Stimulated activated CD4-positive, alpha-beta T cell treated with anti-CD3 and anti-CD28 coated beads, Interleukin-15, amount 100 ng/mL, for 1 hour (primary cell): ENCODE measurements around the gene RFX5.
"Not testable (repeated sequence)": the region's sequence is repeated elsewhere in the genome, so short reads cannot be mapped to it uniquely, and the experiment has no call there.

ENCODE experiments used
- DNase-seq, 2 donors: peaks; one replicate each; pipeline ENCODE4 v3.0.0-alpha.2; 2020; ENCODE audit warnings: low read depth in 1 of 2, low spot score in 1 of 2

RFX5 gene

DNA sequence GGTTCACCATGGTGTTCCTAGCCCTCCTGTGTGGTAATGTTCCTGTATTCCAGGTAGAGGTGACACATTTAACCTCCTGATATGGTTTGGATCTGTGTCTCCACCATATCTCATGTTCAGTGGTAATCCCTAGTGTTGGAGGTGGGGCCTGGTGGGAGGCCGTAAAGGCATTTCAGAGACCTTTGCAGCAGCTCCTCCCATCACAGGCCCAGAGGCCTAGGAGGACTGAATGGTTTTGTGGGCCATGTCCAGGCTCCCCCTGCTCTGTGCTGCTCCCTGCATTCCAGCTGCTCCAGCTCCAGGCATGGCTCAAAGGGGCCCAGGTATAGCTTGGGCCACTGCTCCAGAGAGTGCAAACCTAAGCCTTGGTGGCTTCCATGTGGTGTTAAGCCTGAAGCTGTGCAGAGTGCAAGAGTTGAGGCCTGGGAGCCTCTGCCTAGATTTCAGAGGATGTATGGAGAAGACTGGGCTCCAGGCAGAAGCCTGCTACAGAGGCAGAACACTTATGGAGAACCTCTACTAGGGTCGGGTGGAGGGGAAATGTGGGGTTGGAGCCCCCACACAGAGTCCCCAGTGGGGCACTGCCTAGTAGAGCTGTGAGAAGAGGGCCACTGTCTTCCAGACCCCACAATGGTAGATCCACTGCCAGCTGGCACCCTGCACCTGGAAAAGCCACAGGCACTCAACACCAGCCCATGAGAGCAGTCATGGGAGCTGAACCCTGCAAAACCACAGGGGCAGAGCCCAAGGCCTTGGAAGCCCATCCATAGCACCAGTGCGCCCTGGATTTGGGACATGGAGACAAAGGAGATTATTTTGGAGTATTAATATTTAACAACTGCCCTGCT lies 15.5 kb upstream of the RFX5 start:
- no peak for DNase-seq

DNA sequence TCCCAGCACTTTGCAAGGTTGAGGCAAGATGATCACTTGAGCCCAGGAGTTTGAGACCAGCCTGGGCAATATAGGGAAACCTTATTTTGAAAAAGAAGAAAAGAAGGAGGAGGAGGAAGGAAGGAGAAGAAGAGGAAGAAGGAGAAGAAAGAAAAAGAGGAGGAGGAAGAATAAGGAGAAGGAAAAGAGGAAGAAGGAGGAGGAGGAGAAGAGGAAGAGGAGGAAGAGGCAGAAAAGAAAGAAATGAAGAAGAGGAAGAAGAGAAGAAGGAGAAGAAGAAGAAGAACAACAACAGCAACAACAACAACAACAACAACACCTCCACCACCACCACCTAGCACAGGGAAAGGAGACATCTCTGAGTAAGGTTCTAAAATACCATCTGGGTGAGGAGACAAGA lies 14.8 kb upstream of the RFX5 start:
- DNase-seq: no peak

DNA sequence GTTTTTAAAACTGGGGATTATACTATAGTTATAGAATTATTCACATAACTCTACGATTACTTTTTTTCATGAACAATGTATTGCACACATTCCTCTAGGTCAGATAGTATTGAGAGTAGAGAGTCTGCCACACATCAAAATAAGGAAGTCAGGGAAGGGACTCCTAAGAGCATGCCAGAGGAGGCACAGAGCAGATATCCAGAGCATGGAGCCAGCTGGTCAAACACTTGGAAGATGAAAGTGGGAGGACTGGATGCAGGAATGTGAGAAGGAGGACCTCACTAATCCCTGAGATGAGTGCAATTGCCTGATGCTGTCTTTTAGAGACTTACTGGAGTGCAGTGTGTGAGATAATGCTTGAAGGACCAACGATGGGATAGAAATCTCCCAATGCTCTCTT lies 9.6 kb upstream of the RFX5 start:
- no peak for DNase-seq

DNA sequence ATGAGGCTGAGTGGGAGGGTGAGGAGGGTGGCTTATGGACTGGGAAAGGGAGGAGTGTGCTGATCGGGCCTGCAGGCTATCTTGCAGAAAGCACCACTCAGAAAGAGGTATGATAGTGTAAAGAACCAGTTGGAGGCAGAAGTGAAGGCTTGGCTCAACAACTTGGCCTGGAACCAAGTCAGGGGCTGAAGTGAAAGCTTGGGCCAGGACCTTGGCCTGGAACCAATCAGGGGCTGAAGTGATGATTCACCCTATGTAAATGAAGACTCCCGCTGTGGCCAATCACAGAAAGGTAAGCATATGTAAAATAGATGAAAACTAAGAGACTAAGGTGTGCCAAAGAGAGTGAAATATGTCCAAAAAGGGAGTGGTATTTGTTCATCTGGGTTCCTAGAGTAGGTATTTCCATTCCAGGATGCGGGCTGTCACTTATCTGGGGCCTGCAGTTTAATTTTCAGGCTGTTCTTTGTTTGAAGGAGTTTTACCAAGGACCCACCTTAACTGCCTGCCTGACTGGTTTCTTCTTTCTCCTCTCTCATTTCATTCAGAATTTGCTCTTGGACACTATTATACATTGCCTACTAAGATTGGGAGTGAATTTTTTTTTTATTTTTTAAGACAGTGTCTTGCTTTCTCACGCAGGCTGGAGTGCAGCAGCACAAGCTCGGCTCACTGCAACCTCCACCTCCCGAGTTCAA lies 5.1 kb upstream of the RFX5 start:
- DNase-seq: no peak

DNA sequence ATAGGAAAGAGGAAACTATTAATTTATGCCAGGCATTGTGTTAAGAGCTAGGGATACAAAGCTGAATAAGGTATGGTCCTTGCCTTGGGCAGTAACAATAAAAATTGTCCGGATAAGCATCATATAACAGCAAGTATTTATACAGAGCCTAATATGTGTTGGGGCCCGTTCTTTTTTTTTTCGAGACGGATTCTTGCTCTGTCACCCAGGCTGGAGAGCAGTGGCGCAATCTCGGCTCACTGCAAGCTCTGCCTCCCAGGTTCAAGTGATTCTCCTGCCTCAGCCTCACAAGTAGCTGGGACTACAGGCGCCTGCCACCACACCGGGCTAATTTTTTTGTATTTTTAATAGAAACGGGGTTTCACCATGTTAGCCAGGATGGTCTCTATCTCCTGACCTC lies 3.3 kb upstream of the RFX5 start:
- DNase-seq: not testable (repeated sequence)

- no peak for DNase-seq
Observed at GRCh38 chr1:151347523-151348246, 633 bp upstream of the RFX5 start.

GRCh38 chr1:151346082-151346768 lies 827 bp downstream of the RFX5 start:
- DNase-seq: no peak

GRCh38 chr1:151344291-151344690 lies 2.8 kb downstream of the RFX5 start:
- no peak for DNase-seq

- DNase-seq: no peak
Observed at GRCh38 chr1:151343587-151343986, 3.5 kb downstream of the RFX5 start.

- no peak for DNase-seq
Observed at GRCh38 chr1:151342569-151342968, 4.5 kb downstream of the RFX5 start.

DNA sequence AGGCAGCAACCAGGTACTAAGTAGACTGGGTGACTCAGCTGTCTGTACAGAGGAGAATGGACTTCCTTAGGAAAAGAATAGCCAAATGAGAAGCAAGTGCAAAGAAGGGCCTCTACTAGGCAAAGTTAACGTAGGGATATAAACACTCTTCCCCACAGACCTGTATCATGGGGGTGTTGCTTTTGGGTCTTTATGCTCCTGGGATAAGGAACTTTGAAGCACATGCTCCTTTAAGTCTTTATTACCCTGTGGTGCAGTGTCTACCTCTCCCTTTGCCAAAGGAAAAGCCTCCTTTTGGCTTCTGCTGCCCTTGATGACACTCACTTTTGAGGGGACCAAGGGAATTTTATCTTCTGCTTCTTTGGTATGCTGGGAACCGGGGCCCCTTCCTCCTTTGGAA lies 5.0 kb downstream of the RFX5 start:
- DNase-seq: no peak

- peak in 1 of 2 donors; percentile 17 for DNase-seq
Observed at GRCh38 chr1:151340870-151341754, 5.9 kb downstream of the RFX5 start.

DNA sequence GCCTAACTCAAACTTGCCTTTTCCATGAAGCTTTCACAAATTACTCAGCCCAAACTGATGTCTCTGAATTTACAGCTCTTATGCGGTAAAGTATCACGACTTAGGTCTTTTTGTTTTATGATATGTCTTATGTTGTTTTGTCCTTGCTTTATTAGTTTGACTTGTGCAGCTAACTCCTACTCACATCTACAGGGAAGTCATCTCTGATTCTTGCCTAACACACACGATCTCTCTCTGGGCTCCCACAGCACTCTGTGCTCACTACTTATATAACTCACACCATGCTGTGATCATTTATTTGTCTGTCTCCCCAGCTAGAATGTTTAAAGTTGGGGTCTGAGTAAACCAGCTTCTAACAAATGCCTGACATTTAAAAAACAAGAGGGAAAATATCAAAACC lies 10.5 kb downstream of the RFX5 start:
- DNase-seq: no peak

- DNase-seq: no peak
Observed at GRCh38 chr1:151334822-151335221, 12.2 kb downstream of the RFX5 start.

DNA sequence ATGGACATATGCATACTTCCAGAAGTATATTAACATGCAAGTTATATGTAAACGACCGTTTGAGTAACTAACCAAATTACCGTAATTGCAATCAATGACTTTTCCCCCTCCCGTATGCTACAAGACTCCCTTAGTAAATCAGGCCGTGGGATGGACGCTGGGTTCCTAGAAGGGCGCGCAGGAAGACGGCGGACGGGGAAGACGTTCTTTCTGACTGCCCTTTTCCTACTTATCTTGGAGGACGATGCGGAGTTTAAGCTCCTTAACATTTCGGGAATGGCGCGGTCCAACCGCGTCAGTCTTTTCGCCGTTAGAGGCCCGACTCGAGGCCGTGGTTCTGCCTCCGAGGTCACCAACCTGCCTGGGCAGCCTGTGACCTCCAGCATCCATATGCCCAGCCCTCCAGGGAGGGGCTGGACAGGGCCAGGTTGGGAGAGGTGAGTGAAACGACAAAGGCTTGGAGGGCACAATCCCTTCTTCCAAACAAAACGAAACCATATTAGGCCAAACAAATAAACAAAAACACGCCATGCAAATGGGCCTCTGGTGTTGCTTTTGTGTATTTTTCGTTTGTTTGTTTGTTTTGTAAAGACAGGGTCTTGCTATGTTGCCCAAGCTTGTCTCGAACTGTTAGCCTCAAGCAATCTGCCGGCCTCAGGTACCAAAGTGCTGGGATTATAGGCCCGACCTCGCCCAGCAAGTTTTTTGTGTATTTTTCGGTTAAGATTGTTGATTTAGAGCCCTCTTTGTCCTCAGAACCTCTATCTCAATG lies 19.0 kb downstream of the RFX5 start:
- DNase-seq: no peak

GRCh38 chr1:151327223-151327902 lies 19.7 kb downstream of the RFX5 start, which contains the start of gene PI4KB:
Gene PI4KB (minus strand): TSS chr1:151327416. CDS start chr1:151316481, 10,935 bp downstream.
- peak; percentile 63 to 72 for DNase-seq

DNA sequence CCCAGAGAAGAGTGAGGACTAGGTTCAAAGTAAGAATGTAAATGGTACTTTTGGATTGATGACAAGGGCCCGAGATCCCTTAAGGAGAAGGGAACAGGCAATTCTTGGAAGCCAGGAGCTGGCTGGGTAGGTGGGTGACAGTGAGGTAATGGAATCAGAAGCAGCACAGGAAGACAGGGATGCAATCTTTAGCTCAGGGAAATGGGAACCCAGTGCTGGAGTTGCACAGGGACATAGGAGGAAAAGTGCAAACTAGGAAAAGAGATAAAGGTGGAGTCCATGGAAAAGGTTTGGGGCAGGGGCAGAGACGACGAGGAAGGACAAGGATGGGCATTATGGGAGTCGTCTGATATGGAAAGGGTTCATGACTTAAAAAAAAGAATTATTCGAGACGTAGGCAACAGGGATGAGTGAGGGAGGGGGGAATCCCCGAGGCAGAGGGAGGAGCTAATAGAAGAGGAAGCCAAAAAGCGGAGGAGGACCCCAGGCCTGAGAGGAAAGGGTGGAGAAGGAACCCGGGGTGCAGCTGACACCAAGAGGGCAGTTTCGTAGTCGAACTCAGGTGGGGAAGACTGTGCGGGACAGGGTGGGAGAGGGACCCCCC lies 20.3 kb downstream of the RFX5 start:
- peak; percentile 9 to 34 for DNase-seq

DNA sequence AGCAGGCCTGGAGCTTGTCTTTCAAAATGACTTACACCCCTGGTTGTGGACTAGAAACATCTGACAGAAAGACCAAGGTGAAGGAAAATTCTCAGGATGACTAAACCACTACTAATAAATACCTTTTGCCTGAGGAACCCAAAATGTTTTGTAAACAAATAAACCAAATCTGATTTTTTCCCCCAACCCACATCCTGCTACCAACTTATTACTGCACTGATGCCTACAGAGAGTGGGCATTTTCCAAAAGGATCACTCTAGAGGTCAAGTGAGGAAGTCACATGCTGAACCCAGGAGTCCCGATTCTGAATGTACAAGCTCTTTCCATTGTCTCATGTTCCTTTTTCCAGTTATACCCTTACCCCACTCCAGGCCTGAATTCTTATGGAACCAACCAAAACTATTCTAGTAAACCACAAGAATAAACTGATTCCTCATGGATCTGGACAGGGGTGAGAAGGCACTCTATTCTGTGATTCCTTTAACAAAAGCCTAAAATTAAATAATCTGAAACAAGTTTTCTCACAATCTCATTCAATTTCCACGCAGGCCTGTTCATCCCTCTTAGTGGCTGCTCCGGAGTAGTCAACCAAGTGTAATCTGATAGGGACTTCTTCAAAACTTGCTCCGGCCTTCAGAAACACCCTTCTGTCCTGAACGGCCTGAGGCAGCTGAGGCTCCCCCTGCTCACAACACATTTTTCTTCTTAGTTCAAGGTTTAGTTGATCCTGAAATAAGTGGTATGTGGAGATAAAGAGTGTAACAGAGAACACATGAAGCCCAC lies 21.2 kb downstream of the RFX5 start:
- DNase-seq: no peak
